Measurements from ENCODE around the gene NUDC. TPM values are rescaled to one million over a fixed set of nuclear protein-coding genes. Genes with fewer than 3 reads are reported as not detected.
A peak's percentile ranks its signal among the peaks of the same experiment; 100 is the strongest.

NUDC gene
- total RNA-seq, 2 experiments from 2014 or later: 43.0 to 44.6 TPM

DNA sequence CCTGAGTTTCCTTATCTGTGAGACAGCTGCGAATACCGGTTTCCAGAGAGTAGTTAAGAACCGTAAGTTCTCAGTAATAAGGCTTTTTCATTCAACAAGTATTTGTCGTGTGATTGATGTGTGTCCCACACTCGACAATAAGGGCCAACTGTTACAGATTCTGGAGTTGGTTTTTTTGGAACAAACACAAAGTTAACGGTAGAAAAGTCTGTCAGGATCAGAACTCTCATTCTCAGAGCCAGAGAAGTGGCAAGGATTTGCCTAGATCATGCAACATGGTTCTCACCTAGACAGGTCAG is 837 bp downstream of the NUDC start:
- H3K9me3 ChIP-seq (ENCODE audit: control insufficient read depth in 1 of 2, insufficient read depth in 1 of 2, low read length in 2 of 2): no peaks in the 10 kb centered on the region
- Mint-ChIP-seq H3K4me3 (peak overlapping the region; percentile 91), H3K4me1 (ENCODE audit: low read depth) (peaks cover 40% of the 10 kb centered on the region), H3K27me3 (no peaks in the 10 kb centered on the region), H3K36me3 (ENCODE audit: low read depth) (peaks cover 46% of the 10 kb centered on the region), H3K27ac (peak overlapping the region; percentile 90), H3K9me3 (no peaks in the 10 kb centered on the region)
- peak overlapping the region; percentile 83 to 85 for H3K27ac ChIP-seq (ENCODE audit: low read depth in 1 of 2, low read length in 2 of 2)
- H3K4me1 ChIP-seq (ENCODE audit: insufficient read depth, low read length): peaks cover 28% of the 10 kb centered on the region
- H3K36me3 ChIP-seq (ENCODE audit: insufficient read depth, low read length): peaks cover 32% of the 10 kb centered on the region
- DNase-seq (no peak), ATAC-seq (ENCODE audit: poor library complexity) (no peak)
- H3K27me3 ChIP-seq (ENCODE audit: control insufficient read depth in 1 of 2, insufficient read depth in 2 of 2, low read length in 2 of 2): no peaks in the 10 kb centered on the region
- ChIA-PET CTCF (no interaction called here), POLR2A (interaction anchor here (1.0 to 2.6 kb wide), 3 partner anchors 9 to 32 kb away, joined by 3 to 33 read pairs (median 12); partner anchors contain the start of genes GPATCH3 and GPN2)
- H3K4me3 ChIP-seq (ENCODE audit: low read length): peak overlapping the region; percentile 74
- intact Hi-C loops (cut with DNase I, micrococcal nuclease): loop anchor here in 1 of 2 experiments (1.0 to 5.0 kb wide), 2 partner anchors 22 to 310 kb away; partner anchors contain the start of genes GPATCH3 and WDTC1
- TF ChIP-seq, protein P1, sequence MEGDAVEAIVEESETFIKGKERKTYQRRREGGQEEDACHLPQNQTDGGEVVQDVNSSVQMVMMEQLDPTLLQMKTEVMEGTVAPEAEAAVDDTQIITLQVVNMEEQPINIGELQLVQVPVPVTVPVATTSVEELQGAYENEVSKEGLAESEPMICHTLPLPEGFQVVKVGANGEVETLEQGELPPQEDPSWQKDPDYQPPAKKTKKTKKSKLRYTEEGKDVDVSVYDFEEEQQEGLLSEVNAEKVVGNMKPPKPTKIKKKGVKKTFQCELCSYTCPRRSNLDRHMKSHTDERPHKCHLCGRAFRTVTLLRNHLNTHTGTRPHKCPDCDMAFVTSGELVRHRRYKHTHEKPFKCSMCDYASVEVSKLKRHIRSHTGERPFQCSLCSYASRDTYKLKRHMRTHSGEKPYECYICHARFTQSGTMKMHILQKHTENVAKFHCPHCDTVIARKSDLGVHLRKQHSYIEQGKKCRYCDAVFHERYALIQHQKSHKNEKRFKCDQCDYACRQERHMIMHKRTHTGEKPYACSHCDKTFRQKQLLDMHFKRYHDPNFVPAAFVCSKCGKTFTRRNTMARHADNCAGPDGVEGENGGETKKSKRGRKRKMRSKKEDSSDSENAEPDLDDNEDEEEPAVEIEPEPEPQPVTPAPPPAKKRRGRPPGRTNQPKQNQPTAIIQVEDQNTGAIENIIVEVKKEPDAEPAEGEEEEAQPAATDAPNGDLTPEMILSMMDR (IDR thresholded peaks at IDR 0.05): no peak

DNA sequence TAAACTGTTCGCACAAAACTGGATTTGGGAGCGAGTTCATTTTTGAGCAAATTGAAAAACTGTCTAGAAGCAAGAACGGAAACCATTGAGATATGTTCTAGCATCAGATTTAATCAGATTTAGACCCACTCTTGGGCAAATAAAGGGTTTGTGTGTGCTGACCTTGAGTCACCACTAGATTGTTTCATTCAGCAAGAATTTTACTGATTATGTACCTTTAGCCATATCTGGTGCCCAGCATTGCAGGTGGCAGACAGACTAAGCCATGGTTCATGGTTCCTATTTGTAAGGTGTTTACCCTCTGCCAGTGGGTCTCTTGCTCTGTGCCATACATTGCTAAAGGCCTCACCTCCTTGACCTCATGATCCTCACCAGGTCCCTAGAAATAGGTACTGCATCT is 1.4 kb downstream of the NUDC start:
- POLR2A ChIA-PET: no interaction called here
- Mint-ChIP-seq H3K9me3 (no peaks in the 10 kb centered on the region), H3K36me3 (ENCODE audit: low read depth) (peaks cover 51% of the 10 kb centered on the region), H3K4me3 (peak overlapping the region; percentile 91), H3K27me3 (no peaks in the 10 kb centered on the region), H3K4me1 (ENCODE audit: low read depth) (peaks cover 40% of the 10 kb centered on the region), H3K27ac (peak overlapping the region; percentile 90)
- Histone ChIP-seq H3K27ac (ENCODE audit: low read depth in 1 of 2, low read length in 2 of 2) (no peak overlapping the region), H3K9me3 (ENCODE audit: control insufficient read depth in 1 of 2, insufficient read depth in 1 of 2, low read length in 2 of 2) (no peaks in the 10 kb centered on the region), H3K4me1 (ENCODE audit: insufficient read depth, low read length) (peaks cover 28% of the 10 kb centered on the region), H3K36me3 (ENCODE audit: insufficient read depth, low read length) (peaks cover 37% of the 10 kb centered on the region), H3K4me3 (ENCODE audit: low read length) (no peak overlapping the region), H3K27me3 (ENCODE audit: control insufficient read depth in 1 of 2, insufficient read depth in 2 of 2, low read length in 2 of 2) (no peaks in the 10 kb centered on the region)
- TF ChIP-seq, protein P1 (IDR thresholded peaks at IDR 0.05): no peak
- CTCF ChIA-PET: no interaction called here
- ATAC-seq (ENCODE audit: poor library complexity) (no peak), DNase-seq (no peak)
- intact Hi-C loops (cut with DNase I, micrococcal nuclease): loop anchor here in 1 of 2 experiments (1.0 to 5.0 kb wide), 2 partner anchors 23 to 309 kb away; partner anchors contain the start of genes GPATCH3 and WDTC1

DNA sequence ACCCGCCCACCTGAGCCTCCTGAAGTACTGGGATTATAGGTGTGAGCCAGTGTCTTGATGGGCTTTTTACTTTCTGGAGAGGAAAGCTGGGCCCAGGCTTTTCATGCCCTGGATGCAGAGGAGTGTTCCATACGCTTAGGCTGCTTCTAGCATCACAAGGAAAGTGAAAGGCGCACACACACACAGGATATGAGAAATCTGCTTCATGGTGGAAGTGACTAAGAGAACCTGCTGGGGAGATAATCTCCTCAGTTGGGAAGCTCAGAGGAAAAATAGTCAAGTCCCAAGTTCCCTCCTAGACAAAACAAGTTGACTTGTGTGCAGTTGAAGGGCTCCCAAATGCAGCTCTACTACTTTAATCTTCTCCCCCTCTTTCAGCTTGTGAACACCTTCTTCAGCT is 2.2 kb downstream of the NUDC start:
- H3K4me3 Mint-ChIP-seq: peak overlapping the region; percentile 91
- intact Hi-C loops (cut with DNase I, micrococcal nuclease): loop anchor here in 1 of 2 experiments (5.0 kb wide), 1 partner anchor 309 kb away; the partner anchor contains the start of gene WDTC1
- TF ChIP-seq, protein P1 (IDR thresholded peaks at IDR 0.05): no peak
- CTCF ChIA-PET: no interaction called here
- no peak overlapping the region for H3K27ac ChIP-seq (ENCODE audit: low read depth in 1 of 2, low read length in 2 of 2)
- no peaks in the 10 kb centered on the region for H3K27me3 ChIP-seq (ENCODE audit: control insufficient read depth in 1 of 2, insufficient read depth in 2 of 2, low read length in 2 of 2)
- POLR2A ChIA-PET: interaction anchor here (0.8 kb wide), 1 partner anchor 24 kb away, joined by 3 read pairs; no protein-coding TSS in a partner anchor
- no peaks in the 10 kb centered on the region for H3K27me3 Mint-ChIP-seq
- H3K27ac Mint-ChIP-seq: peak overlapping the region; percentile 90
- ATAC-seq (ENCODE audit: poor library complexity): no peak
- H3K4me1 Mint-ChIP-seq (ENCODE audit: low read depth): peaks cover 40% of the 10 kb centered on the region
- H3K4me1 ChIP-seq (ENCODE audit: insufficient read depth, low read length): peaks cover 28% of the 10 kb centered on the region
- peaks cover 59% of the 10 kb centered on the region for H3K36me3 Mint-ChIP-seq (ENCODE audit: low read depth)
- no peaks in the 10 kb centered on the region for H3K9me3 Mint-ChIP-seq
- DNase-seq: no peak
- no peak overlapping the region for H3K4me3 ChIP-seq (ENCODE audit: low read length)
- peaks cover 44% of the 10 kb centered on the region for H3K36me3 ChIP-seq (ENCODE audit: insufficient read depth, low read length)
- no peaks in the 10 kb centered on the region for H3K9me3 ChIP-seq (ENCODE audit: control insufficient read depth in 1 of 2, insufficient read depth in 1 of 2, low read length in 2 of 2)
